DMS114 treated with DMSO at 0.1 percent for 48 hours (cell line): Measurements from ENCODE around the gene WDR27.

ENCODE experiments used
- DNase-seq: peaks from one replicate; lab custom pipeline; 2025; ENCODE audit not compliant: unreplicated experiment; lab: John Stamatoyannopoulos, UW

WDR27 gene

GRCh38 chr6:169568314-169569087, 133.3 kb downstream of the WDR27 start:
- no peak for DNase-seq

- DNase-seq = no peak
Observed at GRCh38 chr6:169567819-169568218, 134.0 kb downstream of the WDR27 start.

- no peak for DNase-seq
Observed at GRCh38 chr6:169566961-169567750, 134.7 kb downstream of the WDR27 start.

DNA sequence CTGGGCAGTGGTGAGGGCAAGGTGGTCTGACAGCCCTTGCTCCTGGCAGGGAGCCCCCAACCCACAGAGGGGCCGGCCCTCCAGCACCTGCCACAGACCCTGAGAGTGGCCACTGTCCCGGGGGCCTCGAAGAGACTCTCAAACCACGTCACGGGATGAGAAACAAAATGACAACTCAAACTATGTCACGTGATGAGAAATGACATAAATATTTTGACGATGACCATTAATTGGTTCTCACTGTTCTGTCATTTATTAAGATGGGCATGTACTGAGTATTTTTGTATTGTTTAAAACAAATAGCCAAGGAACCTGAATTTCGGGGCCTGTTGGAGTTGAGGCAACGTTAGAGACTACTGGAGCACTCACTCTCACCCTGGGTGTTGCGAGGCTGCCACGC, 135.5 kb downstream of the WDR27 start:
- no peak for DNase-seq

DNA sequence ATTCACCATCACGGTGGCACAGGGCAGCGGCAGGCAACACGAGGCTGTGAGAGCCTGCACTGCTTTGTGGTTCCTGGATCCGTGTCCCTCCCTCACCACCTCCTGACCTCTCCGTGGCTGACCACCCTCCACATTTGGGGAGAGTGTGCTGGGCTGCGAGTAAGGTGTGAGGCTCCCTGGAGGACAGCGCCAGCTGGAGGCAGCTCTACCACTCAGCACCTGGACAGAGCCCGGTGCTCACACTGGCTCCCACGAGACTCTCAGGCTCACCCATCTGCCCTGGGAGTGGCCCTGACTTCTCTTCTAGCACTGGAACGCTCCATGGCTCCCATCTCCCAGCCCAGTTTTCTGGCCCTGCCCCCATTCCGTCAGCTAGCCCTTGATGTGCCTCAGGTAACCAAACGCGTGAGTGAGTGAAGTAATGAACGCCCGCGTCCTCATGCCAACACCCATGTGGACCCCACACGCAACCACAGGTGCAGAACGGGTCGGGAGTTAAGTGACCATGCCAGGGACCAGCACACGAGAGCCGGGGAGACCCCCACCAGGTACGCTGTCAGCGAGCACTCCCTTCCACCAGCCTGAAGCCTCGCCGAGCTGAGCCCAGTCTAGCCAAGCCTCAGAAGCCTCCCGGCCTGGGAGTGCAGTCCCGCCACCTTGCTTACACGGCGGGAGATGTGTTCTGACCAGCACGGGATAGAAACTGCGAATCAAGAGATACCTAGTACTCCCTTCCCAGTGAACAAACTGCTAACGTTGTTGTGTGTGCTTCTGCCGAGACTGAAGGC, 137.2 kb downstream of the WDR27 start:
- no peak for DNase-seq

DNA sequence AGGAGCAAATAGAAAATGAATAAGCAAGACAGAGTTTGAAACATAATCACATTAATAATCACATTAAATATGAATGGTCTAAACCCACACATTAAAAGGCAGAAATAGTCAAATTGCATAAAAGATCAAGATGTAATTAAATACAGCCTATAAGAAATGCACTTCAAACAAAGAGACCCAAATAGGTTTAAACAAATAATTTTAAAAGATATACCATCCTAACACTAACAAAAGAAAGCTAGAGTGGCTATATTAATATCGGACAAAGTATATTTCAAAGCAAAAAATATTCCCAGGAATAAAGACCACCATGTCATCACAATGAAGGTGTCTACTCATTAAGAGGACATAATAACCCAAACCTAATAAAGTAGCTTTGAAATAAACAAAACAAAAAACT, 140.2 kb downstream of the WDR27 start:
- no peak for DNase-seq

- no peak for DNase-seq
Observed at GRCh38 chr6:169559592-169559991, 142.2 kb downstream of the WDR27 start.

DNA sequence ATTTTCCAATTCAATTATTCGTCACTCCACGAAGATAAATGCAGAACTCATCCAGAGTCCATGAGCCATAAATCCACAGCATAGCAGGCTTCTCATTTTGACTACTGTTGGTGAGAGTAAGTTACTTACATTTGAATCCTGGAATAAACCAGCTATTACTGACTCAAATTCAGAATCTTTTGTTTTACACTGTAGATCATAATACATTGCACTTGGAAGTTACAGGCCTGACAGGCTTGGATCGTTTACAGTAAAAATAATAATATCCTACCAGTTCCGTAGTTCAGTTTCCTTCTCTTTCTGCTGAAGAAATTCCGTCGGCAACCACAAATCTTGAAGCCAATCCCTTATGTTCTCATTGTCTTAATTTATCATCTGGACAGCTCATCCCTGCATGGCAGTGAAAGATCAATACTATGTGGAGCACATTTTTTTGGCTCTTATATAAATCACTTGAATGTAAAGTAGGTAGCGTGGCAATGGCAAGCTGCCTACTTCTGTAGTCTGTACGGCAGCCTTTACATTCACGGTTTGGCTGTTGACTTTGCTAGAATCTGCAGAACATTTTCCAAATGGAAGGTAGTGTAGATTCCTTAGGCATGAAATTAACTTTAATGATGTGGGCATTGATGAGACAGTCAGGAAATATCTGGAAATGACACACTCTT, 142.9 kb downstream of the WDR27 start:
- DNase-seq = no peak

GRCh38 chr6:169558378-169558773, 143.5 kb downstream of the WDR27 start:
- no peak for DNase-seq

GRCh38 chr6:169557887-169558286, 143.9 kb downstream of the WDR27 start:
- DNase-seq = no peak

GRCh38 chr6:169556758-169557548, 144.9 kb downstream of the WDR27 start:
- DNase-seq = no peak

DNA sequence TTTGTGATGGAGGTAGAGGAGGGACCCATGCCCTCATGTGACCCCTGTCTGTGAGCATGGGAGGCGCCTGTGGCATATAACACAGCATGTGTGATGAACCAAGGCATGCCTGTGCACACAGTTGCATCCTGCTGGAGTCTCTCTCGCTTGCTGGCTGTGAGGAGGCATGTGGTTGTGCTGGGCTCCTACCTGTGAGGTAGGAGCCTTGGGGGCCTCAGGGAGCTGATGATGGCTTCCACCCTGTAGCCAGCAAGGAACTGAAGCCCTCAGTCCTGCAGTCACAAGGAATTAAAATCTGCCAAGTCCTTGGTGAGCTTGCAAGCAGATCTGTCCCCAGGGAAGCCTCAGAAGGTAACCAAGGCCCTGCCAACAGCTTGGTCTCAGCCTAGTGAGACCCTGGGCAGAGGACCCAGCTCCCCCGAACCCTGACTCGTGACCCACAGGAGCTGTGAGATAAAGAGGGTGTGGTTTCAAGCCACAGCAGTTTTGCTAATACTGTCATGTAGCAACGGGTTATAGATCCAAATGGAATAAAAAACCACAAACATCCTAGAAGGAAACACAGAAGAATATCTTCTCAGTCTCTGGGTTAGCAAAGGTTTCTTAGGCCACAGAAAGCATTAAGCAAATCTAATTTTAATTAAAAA, 145.7 kb downstream of the WDR27 start:
- no peak for DNase-seq

DNA sequence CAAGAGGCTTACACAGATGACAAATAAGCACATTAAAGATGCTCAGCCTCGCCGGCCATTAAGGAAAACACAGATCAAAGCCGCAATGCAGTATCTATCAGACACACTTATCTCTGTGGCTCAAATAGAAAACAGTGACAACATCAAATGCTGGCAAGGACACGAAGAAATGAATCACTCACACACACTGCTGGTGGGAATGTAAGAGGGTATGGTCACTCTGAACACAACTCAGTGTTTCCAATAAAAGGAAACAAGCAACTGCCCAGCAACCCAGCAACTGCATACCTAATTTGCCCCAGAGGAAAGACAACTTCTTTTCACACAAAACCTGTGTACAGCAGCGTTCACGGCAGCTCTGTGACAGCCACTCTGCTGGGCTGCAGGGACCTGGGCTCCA, 155.8 kb downstream of the WDR27 start:
- no peak for DNase-seq

- no peak for DNase-seq
Observed at GRCh38 chr6:169543704-169544103, 158.1 kb downstream of the WDR27 start.

DNA sequence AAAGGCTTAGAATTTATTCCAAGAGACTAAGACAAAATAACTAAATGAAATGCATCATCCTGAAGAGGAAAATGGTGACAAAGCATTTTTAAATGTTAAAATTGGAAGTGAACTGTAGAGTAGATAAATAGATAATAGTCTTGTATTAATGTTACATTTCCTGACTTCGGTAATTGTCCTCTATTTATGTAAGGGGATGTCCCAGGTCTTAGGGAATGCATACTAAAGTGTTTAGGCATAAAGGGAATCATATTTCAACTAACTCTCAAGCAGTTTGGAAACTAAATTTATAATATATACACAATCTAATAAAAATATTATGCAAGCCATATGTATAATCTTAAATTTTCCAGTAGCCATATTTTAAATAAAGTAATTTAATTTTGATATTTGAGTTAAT, 159.3 kb downstream of the WDR27 start:
- DNase-seq = no peak

- DNase-seq = no peak
Observed at GRCh38 chr6:169539176-169539897, 162.5 kb downstream of the WDR27 start.

- no peak for DNase-seq
Observed at GRCh38 chr6:169536446-169537170, 165.2 kb downstream of the WDR27 start.

GRCh38 chr6:169534039-169534421, 167.8 kb downstream of the WDR27 start:
- DNase-seq = no peak
